ENCODE measurements around the gene EGLN3.
"Not testable (repeated sequence)": the region's sequence is repeated elsewhere in the genome, so short reads cannot be mapped to it uniquely, and the experiment has no call there.

DNA sequence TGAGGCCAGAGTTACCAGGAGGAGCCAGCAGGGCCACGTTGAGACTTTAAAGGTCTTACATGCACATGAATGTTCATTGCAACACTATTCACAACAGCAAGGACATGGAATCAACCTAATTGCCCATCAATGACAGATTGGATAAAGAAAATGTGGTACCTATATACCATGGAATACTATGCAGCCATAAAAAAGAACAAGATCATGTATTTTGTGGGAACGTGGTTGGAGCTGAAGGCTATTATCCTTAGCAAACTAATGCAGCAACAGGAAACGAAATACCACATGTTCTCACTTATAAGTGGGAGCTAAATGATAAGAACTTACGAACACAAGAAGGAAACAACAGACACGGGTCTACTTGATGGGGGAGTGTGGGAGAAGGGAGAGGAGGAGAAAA, 11.6 kb upstream of the EGLN3 start:
- TF ChIP-seq EZH2 (IDR thresholded peaks at IDR 0.05; ENCODE audit: low read length, unreplicated experiment); EZH2phosphoT487 (IDR thresholded peaks at IDR 0.05; ENCODE audit: borderline replicate concordance, low read length): not testable (repeated sequence)
- TF ChIP-seq, protein P1, sequence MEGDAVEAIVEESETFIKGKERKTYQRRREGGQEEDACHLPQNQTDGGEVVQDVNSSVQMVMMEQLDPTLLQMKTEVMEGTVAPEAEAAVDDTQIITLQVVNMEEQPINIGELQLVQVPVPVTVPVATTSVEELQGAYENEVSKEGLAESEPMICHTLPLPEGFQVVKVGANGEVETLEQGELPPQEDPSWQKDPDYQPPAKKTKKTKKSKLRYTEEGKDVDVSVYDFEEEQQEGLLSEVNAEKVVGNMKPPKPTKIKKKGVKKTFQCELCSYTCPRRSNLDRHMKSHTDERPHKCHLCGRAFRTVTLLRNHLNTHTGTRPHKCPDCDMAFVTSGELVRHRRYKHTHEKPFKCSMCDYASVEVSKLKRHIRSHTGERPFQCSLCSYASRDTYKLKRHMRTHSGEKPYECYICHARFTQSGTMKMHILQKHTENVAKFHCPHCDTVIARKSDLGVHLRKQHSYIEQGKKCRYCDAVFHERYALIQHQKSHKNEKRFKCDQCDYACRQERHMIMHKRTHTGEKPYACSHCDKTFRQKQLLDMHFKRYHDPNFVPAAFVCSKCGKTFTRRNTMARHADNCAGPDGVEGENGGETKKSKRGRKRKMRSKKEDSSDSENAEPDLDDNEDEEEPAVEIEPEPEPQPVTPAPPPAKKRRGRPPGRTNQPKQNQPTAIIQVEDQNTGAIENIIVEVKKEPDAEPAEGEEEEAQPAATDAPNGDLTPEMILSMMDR (conservative IDR thresholded peaks at IDR 0.05; ENCODE audit: low read depth, low read length) = not testable (repeated sequence)

Data from PC-3 (cell line).